AG08396 (cell line): ENCODE data around the gene SLC44A4.
"Not testable (repeated sequence)": the region's sequence is repeated elsewhere in the genome, so short reads cannot be mapped to it uniquely, and the experiment has no call there.

Experiments used
- DNase-seq: peaks from one replicate; pipeline ENCODE4 v3.0.0; 2012; ENCODE audit warnings: low spot score, mixed read lengths

Gene SLC44A4

GRCh38 chr6:31878726-31879125 is at the start of gene SLC44A4:
Gene SLC44A4 (minus strand): TSS chr6:31878997. CDS start chr6:31878980, 17 bp downstream.
- DNase-seq = no peak

GRCh38 chr6:31928672-31928939 is 49.8 kb upstream of the SLC44A4 start:
- DNase-seq = no peak

GRCh38 chr6:31927863-31928671 is 49.3 kb upstream of the SLC44A4 start:
- DNase-seq = no peak

- no peak for DNase-seq
Observed at GRCh38 chr6:31927242-31927862, 48.6 kb upstream of the SLC44A4 start, which contains the start of gene C2. Gene C2 (plus strand): TSS chr6:31927717. CDS start chr6:31927753, 36 bp downstream.

DNA sequence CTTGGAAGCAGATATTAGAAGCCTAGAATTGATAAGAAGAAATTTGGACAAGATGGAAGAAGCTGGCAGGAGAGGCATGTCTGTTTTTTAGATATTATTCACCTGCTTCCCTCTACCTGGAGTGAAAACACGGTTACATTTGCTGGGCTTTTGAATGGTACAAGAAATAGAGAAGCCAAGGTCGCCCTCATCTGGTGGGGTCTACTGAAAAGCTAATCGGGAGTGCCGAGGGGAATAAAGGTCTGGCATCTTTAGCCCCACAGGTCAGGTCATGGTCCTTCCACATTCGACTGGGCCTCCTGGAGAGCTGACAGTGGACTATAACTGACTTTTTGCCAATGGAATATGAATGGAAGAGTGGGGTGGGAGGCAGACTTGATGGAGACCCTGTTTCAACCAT is 44.1 kb upstream of the SLC44A4 start:
- DNase-seq = no peak

- DNase-seq = no peak
Observed at GRCh38 chr6:31920811-31921210, 42.0 kb upstream of the SLC44A4 start.

DNA sequence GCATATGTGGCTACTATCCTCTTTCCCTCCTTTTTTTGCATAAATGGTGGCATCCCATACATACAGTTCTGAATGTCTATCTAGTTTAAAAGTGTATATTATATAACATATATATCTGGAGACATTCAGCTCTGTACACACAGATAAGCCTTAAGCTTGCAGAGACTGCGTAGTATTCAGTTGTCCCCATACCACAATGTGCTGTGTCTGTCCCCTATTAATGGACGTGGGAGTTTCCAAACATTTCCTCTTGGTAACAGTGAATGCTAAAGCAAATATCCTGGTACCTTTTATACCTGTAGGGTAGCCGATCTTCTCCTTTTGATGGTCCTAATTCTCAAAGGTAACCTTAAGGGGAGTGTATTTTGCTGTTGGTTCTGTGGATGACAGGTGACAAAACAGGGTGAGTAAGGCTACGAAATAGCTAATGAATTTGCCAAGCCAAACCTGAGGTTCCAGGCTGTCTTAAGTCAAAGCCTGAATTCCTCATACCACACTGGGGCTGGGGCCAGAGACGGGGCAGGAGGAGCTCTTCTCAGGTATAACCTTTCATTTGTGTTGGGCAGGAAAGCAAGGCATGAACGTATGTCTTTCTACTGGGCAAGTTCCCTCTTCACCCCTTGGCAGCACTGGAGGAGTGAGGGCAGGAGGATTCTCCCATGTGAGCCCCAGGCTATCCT is 41.0 kb upstream of the SLC44A4 start:
- DNase-seq = no peak

DNA sequence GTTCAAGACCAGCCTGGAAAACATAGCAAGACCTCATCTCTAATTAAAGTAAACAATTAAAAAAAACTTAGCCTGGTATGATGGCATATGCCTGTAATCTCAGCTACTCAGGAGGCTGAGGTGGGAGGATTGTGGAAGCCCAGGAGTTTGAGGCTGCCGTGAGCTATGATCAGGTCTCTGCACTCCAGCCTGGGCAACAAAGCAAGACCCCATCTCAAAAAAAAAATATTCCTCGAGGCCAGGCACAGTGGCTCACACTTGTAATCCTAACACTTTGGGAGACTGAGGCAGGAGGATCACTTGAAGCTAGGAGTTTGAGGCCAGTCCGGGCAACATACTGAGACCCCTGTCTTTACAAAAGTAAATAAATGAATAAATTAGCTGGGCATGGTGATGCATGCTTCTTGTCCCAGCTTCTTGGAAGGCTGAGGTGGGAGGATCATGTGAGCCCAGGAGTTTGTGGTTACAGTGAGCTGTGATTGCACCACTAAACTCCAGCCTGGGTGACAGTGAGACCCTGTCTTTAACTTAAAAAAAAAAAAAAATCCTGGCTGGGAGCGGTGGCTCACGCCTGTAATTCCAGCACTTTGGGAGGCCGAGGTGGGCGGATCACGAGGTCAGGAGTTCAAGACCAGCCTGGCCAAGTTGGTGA is 39.4 kb upstream of the SLC44A4 start:
- DNase-seq = no peak

GRCh38 chr6:31915756-31916155 is 37.0 kb upstream of the SLC44A4 start:
- DNase-seq = no peak

DNA sequence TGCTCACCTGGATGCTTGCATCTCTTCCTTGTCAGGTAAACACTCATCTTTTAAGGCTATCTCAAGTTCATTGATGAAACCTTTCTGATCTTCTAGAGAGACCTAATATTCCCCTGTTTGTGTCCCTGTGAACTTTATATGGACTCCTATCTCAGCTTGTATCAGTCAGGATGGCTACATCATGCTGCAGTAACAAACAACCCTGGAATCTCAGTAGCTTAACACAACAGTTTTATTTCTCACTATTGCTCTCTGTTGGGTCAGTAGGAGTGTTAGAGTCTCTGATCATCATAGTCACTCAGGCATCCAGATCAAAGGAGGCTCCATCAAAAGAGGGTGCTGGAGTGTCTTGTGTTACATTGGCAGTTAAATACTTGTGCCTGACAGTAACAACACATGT is 36.6 kb upstream of the SLC44A4 start:
- DNase-seq = no peak

DNA sequence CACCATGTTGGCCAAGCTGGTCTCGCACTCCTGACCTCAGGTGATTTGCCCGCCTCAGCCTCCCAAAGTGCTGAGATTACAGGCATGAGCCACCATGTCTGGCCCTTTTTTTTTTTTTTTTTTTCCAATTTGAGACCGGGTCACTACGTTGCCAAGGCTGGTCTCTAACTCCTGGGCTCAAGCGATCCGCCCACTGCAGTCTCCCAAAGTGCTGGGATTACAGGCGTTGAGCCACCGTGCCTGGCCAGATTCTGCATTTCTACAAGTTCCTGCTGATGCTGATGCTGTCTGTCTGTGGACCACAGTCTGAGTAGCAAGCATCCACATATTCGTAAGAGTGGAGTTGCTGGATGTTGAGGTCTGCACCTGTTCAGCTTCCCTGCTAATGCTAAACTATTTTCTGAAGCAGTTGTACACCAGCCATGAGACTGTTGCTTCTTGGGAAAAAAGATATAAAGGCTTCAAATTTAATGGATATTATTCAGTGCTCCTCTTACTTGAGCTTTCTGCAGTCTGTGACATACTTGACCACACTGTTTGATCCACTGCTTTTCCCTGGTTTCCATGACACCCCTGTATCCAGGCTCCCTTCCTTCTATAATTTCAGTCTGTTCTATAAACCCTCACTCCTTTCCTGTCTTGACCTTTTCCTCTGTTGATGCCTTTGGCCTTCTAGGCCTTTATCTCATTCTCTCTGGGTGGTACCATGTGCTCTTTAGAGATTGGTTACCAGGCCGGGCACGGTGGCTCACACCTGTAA is 33.2 kb upstream of the SLC44A4 start:
- no peak for DNase-seq

- DNase-seq = not testable (repeated sequence)
Observed at GRCh38 chr6:31909298-31909697, 30.5 kb upstream of the SLC44A4 start.

GRCh38 chr6:31908791-31909190 is 30.0 kb upstream of the SLC44A4 start:
- DNase-seq = no peak

- not testable (repeated sequence) for DNase-seq
Observed at GRCh38 chr6:31908255-31908654, 29.5 kb upstream of the SLC44A4 start.

GRCh38 chr6:31907158-31907813 is 28.5 kb upstream of the SLC44A4 start:
- peak; percentile 46 for DNase-seq

DNA sequence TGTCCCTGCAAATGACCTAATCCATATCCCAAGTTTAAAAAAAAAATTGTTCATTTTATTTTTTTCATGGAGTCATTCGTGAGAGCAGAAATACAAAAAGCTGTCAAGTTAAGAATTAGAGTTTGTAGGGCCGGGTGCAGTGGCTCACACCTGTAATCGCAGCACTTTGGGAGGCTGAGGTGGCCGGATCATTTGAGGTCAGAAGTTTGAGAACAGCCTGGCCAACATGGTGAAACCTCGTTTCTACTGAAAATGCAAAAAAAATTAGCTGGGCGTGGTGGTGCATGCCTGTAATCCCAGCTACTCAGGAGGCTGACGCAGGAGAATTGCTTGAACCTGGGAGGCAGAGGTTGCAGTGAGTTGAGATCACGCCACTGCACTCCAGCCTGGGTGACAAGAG is 27.9 kb upstream of the SLC44A4 start:
- DNase-seq = not testable (repeated sequence)

DNA sequence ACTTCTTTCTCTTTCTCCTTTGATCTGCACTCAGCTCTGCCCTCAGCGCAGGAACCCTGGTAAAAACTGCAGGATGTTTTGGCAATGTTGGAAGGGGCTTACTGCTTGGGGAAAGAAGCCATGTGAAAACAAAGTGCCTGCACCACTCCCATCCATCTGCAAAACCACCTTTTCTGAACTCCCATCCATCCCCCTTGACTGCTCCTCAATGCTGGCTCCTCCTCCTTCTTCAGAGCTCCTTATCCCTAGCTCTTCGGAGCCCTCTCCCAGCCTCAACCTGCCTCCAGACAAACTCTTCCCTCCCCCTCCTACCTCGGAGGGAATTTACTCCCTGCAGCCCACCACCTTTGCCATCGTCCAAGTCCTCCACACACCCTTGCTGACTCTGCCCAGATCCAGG is 27.3 kb upstream of the SLC44A4 start:
- no peak for DNase-seq

GRCh38 chr6:31905041-31905440 is 26.2 kb upstream of the SLC44A4 start:
- no peak for DNase-seq

- no peak for DNase-seq
Observed at GRCh38 chr6:31903957-31904356, 25.2 kb upstream of the SLC44A4 start.

DNA sequence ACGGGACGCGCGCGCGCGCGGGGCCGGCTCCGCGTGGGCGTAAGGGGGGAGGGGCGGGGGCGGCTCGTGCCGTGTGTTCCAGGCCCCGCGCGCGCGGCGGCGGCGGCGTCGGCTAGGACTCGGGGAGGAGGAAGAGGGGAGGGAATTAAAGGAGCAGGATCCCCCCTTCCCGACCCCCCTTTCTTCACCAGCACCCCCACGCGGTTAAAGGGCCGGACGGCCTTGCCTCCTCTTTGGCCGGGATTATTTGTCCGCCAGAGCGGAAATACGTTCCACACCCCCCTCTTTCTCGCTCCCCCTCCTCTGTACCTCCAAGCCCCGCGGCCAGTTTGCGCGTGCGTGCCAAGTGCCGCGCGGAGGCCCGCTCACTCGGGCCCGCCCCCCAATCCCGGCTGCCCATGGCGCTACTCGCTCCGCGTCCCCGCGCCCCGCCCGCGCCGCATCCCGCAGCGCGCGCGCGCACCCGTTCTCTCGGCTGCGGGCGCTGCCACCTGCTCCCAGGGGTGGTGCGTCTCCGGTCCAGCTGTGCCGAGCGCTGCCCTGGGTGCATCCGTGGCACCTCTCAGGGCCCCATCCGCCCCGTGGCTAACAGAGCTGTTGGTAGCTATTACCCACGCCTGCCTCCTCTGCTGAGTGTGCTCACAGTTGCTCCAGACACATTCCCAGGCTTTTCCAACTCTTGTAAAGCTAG is 23.3 kb upstream of the SLC44A4 start, which contains the start of gene ZBTB12:
ZBTB12 (minus strand) TSS at position 134 of the 691 bp plus-strand sequence. CDS start 781 bp downstream, outside the sequence.
- peak; percentile 97 for DNase-seq
